Fibroblast of mammary gland (primary cell): ENCODE data around the gene CACNA1C.
"Not testable (repeated sequence)": the region's sequence is repeated elsewhere in the genome, so short reads cannot be mapped to it uniquely, and the experiment has no call there.

Experiments used
- DNase-seq: peaks from one replicate; pipeline ENCODE4 v3.0.0-alpha.2; 2010; ENCODE audit warnings: low read depth
- H3K4me3 ChIP-seq: 2 replicates; pipeline ENCODE4 v1.5.1; 2011; ENCODE audit warnings: low read depth, mild to moderate bottlenecking, low read length, moderate library complexity; ENCODE audit not compliant: control insufficient read depth
- TF ChIP-seq, protein P1 (sequence below): conservative IDR thresholded peaks from 2 replicates; pipeline ENCODE4 v1.5.1; 2011; ENCODE audit warnings: low read depth, low read length, inconsistent platforms; ENCODE audit not compliant: control insufficient read depth, insufficient read depth

Gene CACNA1C

DNA sequence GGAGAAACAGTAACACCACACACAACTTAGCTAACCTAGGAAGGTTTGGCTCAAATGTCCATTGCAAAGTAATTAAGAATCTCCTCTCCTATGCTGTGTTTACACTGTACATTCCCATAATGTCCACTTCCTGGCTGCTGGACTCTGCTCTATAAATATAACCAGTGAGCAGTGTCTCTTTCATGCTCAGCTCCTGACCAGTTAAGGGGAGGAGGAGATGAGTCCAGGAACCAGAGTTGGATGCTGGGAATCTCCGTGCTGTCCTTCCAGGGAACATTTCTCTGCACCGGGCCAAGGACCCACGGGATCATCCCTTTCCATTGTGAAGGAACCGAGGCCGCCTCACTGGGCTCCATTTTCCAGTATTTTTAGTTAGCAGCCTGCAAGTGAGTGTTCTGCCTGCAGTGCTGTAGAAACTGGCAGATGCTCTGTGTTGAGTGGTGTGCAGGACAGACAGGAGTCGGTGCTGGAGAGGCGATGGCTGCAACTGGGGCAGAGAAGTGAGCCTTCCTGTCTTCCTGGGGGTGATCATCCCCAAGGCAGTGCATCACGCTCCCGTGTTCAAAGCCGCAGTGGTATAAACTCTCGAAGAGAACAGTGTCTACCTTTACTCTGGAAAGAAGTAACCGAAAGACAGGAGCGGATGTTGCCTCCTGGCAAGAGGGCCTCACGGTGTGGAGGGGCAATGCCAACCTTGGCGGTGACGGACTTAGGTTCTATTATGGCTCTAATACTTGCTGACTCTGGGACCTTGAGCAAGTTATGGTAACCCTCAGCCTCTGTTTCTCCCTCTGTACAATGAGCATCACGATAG, 195.5 kb downstream of the CACNA1C start:
- peak; percentile 33 for DNase-seq
- TF ChIP-seq, protein P1, sequence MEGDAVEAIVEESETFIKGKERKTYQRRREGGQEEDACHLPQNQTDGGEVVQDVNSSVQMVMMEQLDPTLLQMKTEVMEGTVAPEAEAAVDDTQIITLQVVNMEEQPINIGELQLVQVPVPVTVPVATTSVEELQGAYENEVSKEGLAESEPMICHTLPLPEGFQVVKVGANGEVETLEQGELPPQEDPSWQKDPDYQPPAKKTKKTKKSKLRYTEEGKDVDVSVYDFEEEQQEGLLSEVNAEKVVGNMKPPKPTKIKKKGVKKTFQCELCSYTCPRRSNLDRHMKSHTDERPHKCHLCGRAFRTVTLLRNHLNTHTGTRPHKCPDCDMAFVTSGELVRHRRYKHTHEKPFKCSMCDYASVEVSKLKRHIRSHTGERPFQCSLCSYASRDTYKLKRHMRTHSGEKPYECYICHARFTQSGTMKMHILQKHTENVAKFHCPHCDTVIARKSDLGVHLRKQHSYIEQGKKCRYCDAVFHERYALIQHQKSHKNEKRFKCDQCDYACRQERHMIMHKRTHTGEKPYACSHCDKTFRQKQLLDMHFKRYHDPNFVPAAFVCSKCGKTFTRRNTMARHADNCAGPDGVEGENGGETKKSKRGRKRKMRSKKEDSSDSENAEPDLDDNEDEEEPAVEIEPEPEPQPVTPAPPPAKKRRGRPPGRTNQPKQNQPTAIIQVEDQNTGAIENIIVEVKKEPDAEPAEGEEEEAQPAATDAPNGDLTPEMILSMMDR: no peak
- no peak overlapping the region for H3K4me3 ChIP-seq

DNA sequence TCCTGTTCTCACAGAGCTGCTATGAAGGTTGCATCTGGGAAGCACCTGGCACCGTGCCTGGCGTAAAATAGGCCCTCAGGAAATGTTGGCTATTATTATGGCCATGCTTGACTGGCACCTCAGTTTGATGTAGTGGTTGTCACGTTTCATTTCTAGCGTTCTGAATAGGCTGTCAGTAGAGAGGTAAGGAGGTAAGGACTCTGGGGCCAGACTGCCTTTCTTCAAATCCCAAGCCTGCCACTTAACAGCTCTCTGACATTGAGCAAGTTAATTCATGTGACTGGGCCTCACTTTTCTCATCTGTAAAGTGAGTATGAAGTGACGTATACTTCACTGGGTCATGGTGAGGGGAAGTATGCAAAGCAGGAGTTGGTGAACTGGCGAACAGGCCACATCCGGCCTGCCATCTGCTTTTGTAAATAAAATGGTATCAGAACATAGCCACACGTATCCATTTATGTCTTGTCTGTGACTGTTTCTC, 196.2 kb downstream of the CACNA1C start:
- H3K4me3 ChIP-seq: no peak overlapping the region
- TF ChIP-seq, protein P1: no peak
- peak; percentile 25 for DNase-seq

GRCh38 chr12:2250797-2251196, 198.0 kb downstream of the CACNA1C start:
- DNase-seq: peak; percentile 63
- no peak overlapping the region for H3K4me3 ChIP-seq
- TF ChIP-seq, protein P1: no peak

- peak; percentile 30 for DNase-seq
- H3K4me3 ChIP-seq: no peak overlapping the region
- TF ChIP-seq, protein P1: no peak
These were observed 198.9 kb downstream of the CACNA1C start for GRCh38 chr12:2251526-2252209.

- DNase-seq: no peak
- H3K4me3 ChIP-seq: no peak overlapping the region
- TF ChIP-seq, protein P1: no peak
These were observed 202.5 kb downstream of the CACNA1C start for GRCh38 chr12:2255311-2255710.

- H3K4me3 ChIP-seq: not testable (repeated sequence)
- peak; percentile 28 for DNase-seq
These were observed 202.9 kb downstream of the CACNA1C start for GRCh38 chr12:2255731-2256130.

GRCh38 chr12:2256453-2256852, 203.7 kb downstream of the CACNA1C start:
- DNase-seq: peak; percentile 81
- TF ChIP-seq, protein P1: no peak
- H3K4me3 ChIP-seq: no peak overlapping the region
